Nephron progenitor cell (in vitro differentiated cells): ENCODE data around the gene TBXAS1.
"Not testable (repeated sequence)": the region's sequence is repeated elsewhere in the genome, so short reads cannot be mapped to it uniquely, and the experiment has no call there.

Experiments used
- DNase-seq: peaks from one replicate; pipeline ENCODE4 v3.0.0; 2021
- H3K27ac Mint-ChIP-seq: 2 replicates; pipeline ENCODE4 v1.8.0; 2021; ENCODE audit warnings: mild to moderate bottlenecking, moderate library complexity, mixed read lengths
- H3K27me3 Mint-ChIP-seq: 2 replicates; pipeline ENCODE4 v1.8.0; 2021; ENCODE audit warnings: mild to moderate bottlenecking, low read depth, mixed read lengths; ENCODE audit not compliant: poor library complexity
- H3K36me3 Mint-ChIP-seq: 2 replicates; pipeline ENCODE4 v1.8.0; 2021; ENCODE audit warnings: low read depth, mixed read lengths
- H3K4me1 Mint-ChIP-seq: 2 replicates; pipeline ENCODE4 v1.8.0; 2021; ENCODE audit warnings: mixed read lengths
- H3K4me3 Mint-ChIP-seq: 2 replicates; pipeline ENCODE4 v1.8.0; 2021; ENCODE audit warnings: mild to moderate bottlenecking, moderate library complexity, mixed read lengths
- H3K9me3 Mint-ChIP-seq: 2 replicates; pipeline ENCODE4 v1.8.0; 2021; ENCODE audit warnings: mild to moderate bottlenecking, moderate library complexity, mixed read lengths
- TF ChIP-seq, protein P1 (sequence below): fragments of 200-600 bp; sonication (generic); IDR thresholded peaks from 2 replicates; pipeline ENCODE4 v1.5.0; 2021; ENCODE audit warnings: antibody characterized with exemption

TBXAS1 gene

DNA sequence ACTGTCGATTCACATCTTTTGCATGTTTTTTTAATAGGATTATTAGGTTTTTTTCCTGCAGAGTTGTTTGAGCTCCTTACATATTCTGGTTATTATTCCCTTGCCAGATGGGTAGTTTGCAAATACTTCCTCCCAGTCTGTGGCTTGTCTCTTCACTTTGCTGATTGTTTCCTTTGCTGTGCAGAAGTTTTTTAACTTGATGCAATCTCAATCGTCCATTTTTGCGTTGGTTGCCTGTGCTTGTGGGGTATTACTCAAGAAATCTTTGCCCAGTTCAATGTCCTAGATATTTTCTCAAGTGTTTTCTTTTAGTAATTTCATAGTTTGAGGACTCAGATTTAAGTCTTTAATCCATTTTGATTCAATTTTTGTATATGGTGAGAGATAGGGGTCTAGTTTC lies 95.4 kb downstream of the TBXAS1 start:
- H3K4me3 Mint-ChIP-seq: no peak overlapping the region
- peaks cover 17% of the 10 kb centered on the region for H3K27me3 Mint-ChIP-seq
- no peak overlapping the region for H3K27ac Mint-ChIP-seq
- TF ChIP-seq, protein P1, sequence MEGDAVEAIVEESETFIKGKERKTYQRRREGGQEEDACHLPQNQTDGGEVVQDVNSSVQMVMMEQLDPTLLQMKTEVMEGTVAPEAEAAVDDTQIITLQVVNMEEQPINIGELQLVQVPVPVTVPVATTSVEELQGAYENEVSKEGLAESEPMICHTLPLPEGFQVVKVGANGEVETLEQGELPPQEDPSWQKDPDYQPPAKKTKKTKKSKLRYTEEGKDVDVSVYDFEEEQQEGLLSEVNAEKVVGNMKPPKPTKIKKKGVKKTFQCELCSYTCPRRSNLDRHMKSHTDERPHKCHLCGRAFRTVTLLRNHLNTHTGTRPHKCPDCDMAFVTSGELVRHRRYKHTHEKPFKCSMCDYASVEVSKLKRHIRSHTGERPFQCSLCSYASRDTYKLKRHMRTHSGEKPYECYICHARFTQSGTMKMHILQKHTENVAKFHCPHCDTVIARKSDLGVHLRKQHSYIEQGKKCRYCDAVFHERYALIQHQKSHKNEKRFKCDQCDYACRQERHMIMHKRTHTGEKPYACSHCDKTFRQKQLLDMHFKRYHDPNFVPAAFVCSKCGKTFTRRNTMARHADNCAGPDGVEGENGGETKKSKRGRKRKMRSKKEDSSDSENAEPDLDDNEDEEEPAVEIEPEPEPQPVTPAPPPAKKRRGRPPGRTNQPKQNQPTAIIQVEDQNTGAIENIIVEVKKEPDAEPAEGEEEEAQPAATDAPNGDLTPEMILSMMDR: no peak
- peaks cover 13% of the 10 kb centered on the region for H3K9me3 Mint-ChIP-seq
- no peak for DNase-seq
- no peaks in the 10 kb centered on the region for H3K4me1 Mint-ChIP-seq
- H3K36me3 Mint-ChIP-seq: no peaks in the 10 kb centered on the region

GRCh38 chr7:139929221-139929620 lies 100.2 kb downstream of the TBXAS1 start:
- peaks cover 13% of the 10 kb centered on the region for H3K27me3 Mint-ChIP-seq
- H3K4me1 Mint-ChIP-seq, DNase-seq, H3K4me3 Mint-ChIP-seq, H3K27ac Mint-ChIP-seq, H3K36me3 Mint-ChIP-seq: not testable (repeated sequence)
- peaks cover 13% of the 10 kb centered on the region for H3K9me3 Mint-ChIP-seq

DNA sequence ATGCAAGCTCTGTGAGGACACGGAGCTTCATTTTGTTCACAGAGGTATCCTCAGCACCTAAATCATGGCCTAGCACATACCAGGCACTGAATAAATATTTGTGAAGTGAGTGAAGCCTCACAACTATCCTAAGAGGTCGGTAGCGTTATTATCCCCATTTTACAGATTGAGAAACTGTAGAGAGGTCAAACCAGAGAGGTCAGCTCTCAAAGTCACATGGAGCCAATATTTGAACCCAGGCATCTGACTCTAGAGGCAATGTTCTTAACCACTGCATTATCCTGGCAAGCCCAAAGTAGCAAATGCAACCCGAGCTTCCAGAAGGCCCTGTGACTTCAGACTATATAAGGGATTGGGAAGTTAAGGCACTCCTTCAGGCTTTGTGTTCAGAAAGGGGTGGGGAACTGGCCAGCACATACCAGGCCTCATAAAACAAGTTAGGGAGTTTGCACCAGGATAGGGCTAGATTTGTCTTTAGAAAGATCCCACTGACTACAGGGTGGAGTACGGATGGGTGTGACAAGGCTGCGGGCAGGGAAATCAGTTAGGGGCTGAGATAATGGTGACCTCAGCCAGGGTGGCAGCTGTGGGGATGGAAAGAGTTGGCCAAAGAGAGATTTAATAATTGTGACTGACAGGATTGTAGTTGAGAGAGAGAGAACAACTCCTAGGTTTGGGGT lies 101.4 kb downstream of the TBXAS1 start:
- TF ChIP-seq, protein P1: no peak
- no peak for DNase-seq
- Mint-ChIP-seq H3K27me3 (peaks cover 10% of the 10 kb centered on the region), H3K4me1 (no peaks in the 10 kb centered on the region), H3K36me3 (no peaks in the 10 kb centered on the region), H3K9me3 (peaks cover 2% of the 10 kb centered on the region), H3K4me3 (no peak overlapping the region), H3K27ac (no peak overlapping the region)

DNA sequence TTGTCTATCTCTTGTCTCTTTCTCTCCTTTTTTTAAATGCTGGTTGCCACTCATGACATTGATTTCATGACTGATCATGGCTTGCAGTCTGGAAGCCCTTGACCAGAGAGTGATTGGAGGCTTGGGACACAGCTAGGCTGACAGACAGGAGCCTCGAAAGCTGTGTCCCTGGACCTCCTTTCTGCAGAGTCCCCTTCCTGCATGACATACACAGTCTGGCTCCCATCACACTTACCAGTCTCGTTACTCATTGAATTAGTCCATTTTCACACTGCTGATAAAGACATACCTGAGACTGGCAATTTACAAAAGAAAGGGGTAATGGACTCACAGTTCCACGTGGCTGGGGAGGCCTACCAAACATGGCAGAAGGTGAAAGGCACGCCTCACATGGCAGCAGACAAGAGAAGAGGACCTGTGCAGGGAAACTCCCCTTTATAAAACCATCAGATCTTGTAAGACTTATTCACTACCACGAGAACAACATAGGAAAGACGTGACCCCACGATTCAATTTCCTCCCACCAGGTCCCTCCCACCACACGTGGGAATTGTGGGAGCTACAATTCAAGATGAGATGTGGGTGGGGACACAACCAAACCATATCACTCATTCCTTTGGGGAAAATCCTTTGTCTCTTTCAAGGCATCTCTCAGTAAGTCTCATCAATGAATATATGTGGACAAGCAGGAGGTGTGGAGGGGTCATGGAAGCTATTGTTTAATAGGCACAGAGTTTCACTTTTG lies 102.3 kb downstream of the TBXAS1 start:
- TF ChIP-seq, protein P1: no peak
- Mint-ChIP-seq H3K27me3 (peaks cover 4% of the 10 kb centered on the region), H3K4me3 (no peak overlapping the region), H3K36me3 (no peaks in the 10 kb centered on the region), H3K27ac (no peak overlapping the region), H3K4me1 (no peaks in the 10 kb centered on the region), H3K9me3 (no peaks in the 10 kb centered on the region)
- no peak for DNase-seq

- DNase-seq: no peak
- TF ChIP-seq, protein P1: no peak
- H3K4me3 Mint-ChIP-seq: no peak overlapping the region
- H3K4me1 Mint-ChIP-seq: peaks cover 3% of the 10 kb centered on the region
- no peaks in the 10 kb centered on the region for H3K36me3 Mint-ChIP-seq
- peaks cover 4% of the 10 kb centered on the region for H3K27me3 Mint-ChIP-seq
- H3K27ac Mint-ChIP-seq: no peak overlapping the region
- H3K9me3 Mint-ChIP-seq: no peaks in the 10 kb centered on the region
These were observed 103.5 kb downstream of the TBXAS1 start for GRCh38 chr7:139932531-139932930.

- peak overlapping the region; percentile 31 for H3K27ac Mint-ChIP-seq
- H3K4me1 Mint-ChIP-seq: peaks cover 13% of the 10 kb centered on the region
- DNase-seq: no peak
- no peak overlapping the region for H3K4me3 Mint-ChIP-seq
- H3K36me3 Mint-ChIP-seq: no peaks in the 10 kb centered on the region
- peaks cover 18% of the 10 kb centered on the region for H3K27me3 Mint-ChIP-seq
- H3K9me3 Mint-ChIP-seq: no peaks in the 10 kb centered on the region
- TF ChIP-seq, protein P1: no peak
These were observed 107.8 kb downstream of the TBXAS1 start for GRCh38 chr7:139936760-139937310.
